Type B pancreatic cell (in vitro differentiated cells): ENCODE measurements around the gene MED15. TPM values are rescaled to one million over a fixed set of nuclear protein-coding genes. Genes with fewer than 3 reads are reported as not detected.

ENCODE experiments used
- DNase-seq: peaks from one replicate; pipeline ENCODE4 v3.0.0; 2021; ENCODE audit warnings: mixed read lengths; ENCODE audit not compliant: unreplicated experiment; ENCODE audit errors: extremely low spot score
- H3K27ac Mint-ChIP-seq: 2 replicates; pipeline ENCODE4 v1.8.0; 2021; ENCODE audit warnings: mild to moderate bottlenecking, mixed read lengths
- H3K27me3 Mint-ChIP-seq: 2 replicates; pipeline ENCODE4 v1.8.0; 2021; ENCODE audit warnings: mixed read lengths
- H3K36me3 Mint-ChIP-seq: 2 replicates; pipeline ENCODE4 v1.8.0; 2021; ENCODE audit warnings: mixed read lengths
- H3K4me1 Mint-ChIP-seq: one replicate; pipeline ENCODE4 v1.8.0; 2021; ENCODE audit warnings: mixed read lengths; ENCODE audit not compliant: unreplicated experiment
- H3K4me3 Mint-ChIP-seq: 2 replicates; pipeline ENCODE4 v1.8.0; 2021; ENCODE audit warnings: mild to moderate bottlenecking, mixed read lengths
- H3K9me3 Mint-ChIP-seq: 2 replicates; pipeline ENCODE4 v1.8.0; 2021; ENCODE audit warnings: mixed read lengths
- total RNA-seq: library from RNA; stranded (reverse); gene quantifications from 2 replicates; pipeline ENCODE4 v1.2.1, GENCODE V29; 2021; ENCODE audit warnings: low replicate concordance
- TF ChIP-seq, protein P1 (sequence below): fragments of 200-600 bp; sonication (generic); conservative IDR thresholded peaks from 2 replicates; pipeline ENCODE4 v1.5.0; 2021; ENCODE audit warnings: antibody characterized with exemption, mild to moderate bottlenecking

Gene MED15
- total RNA-seq, 1 donor from 2014 or later, result 90.8 TPM

DNA sequence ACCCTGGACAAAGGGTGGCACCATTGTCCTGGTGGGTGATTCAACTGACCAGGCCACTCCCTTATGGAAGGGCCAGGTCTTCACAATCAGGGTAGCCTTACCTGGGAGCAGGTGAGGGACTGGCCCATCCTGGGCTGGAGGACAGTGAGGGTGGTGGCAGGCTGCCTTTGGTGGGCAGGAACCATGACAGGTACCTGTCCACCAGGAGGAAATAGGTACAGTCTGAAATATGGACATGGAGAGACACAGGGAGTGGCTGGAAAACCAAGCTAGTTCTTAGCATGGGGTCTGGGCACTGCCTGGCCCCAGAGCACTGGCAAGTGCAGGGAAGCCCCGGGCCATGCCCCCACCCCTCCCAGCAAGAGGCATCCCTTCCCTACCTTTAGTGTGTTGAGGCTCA lies 113.8 kb downstream of the MED15 start:
- Mint-ChIP-seq H3K9me3 (no peaks in the 10 kb centered on the region), H3K27ac (no peak overlapping the region), H3K4me1 (no peaks in the 10 kb centered on the region), H3K27me3 (no peaks in the 10 kb centered on the region), H3K36me3 (no peaks in the 10 kb centered on the region), H3K4me3 (no peak overlapping the region)
- TF ChIP-seq, protein P1, sequence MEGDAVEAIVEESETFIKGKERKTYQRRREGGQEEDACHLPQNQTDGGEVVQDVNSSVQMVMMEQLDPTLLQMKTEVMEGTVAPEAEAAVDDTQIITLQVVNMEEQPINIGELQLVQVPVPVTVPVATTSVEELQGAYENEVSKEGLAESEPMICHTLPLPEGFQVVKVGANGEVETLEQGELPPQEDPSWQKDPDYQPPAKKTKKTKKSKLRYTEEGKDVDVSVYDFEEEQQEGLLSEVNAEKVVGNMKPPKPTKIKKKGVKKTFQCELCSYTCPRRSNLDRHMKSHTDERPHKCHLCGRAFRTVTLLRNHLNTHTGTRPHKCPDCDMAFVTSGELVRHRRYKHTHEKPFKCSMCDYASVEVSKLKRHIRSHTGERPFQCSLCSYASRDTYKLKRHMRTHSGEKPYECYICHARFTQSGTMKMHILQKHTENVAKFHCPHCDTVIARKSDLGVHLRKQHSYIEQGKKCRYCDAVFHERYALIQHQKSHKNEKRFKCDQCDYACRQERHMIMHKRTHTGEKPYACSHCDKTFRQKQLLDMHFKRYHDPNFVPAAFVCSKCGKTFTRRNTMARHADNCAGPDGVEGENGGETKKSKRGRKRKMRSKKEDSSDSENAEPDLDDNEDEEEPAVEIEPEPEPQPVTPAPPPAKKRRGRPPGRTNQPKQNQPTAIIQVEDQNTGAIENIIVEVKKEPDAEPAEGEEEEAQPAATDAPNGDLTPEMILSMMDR, result no peak
- DNase-seq, result no peak

DNA sequence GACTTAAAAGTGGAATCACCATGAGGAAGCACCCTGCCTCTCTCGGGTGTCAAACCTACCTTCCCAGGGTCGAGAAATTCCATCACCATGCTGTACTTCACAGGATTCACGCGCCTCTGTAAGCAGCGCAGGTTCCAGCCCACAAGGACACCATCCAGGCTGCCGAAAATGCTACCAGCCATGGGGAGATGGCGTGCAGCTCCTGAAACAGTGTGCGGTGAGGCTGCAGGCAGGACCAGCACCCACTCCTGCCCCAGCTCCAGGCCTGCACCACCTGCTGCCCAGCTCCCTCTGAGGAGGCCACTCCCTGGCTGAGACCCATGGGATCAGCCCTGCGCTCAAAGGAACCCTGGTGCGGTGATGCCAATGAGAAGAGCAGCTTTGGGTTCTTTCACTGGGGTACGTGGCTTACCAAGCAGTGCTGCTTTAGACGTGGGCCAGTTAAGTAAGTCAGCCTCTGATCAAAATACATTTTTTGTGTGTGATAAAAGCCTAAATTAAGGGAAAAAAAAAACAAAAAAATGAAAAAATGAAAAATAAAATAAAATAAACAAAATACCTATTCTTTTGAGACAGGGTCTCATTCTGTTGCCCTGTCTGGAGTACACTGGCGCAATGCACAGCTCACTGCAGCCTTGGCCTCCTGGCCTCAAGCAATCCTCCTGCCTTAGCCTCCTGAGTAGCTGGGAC lies 115.4 kb downstream of the MED15 start:
- H3K9me3 Mint-ChIP-seq, result no peaks in the 10 kb centered on the region
- no peaks in the 10 kb centered on the region for H3K27me3 Mint-ChIP-seq

DNA sequence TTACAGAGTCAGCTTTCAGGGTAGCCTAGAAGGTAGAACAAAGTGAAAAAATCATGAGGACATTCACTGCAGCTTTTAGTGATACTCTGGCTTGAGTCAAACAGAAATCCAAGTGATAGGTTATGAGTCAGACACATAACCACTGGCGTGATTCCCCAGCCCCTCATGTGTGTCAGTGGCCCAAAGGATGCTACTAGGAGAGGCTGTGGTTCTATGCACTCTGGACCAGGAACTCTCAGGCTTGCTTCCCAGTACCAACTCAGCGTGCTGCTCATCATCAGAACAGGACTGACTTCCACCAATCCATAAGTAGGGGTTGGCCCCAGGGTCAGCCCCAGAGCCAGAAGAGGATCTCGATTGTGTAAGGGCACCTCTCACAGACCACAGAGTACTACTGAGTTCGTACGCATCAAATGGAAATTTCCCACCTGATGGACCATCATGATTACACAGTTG lies 116.8 kb downstream of the MED15 start:
- Mint-ChIP-seq H3K9me3 (no peaks in the 10 kb centered on the region), H3K36me3 (no peaks in the 10 kb centered on the region), H3K4me1 (no peaks in the 10 kb centered on the region), H3K27me3 (no peaks in the 10 kb centered on the region), H3K27ac (no peak overlapping the region), H3K4me3 (no peak overlapping the region)
- TF ChIP-seq, protein P1, result no peak
- no peak for DNase-seq

More for the DNA sequence above, 115.4 kb downstream of the MED15 start:
- TF ChIP-seq, protein P1, result no peak
- Mint-ChIP-seq H3K27ac (no peak overlapping the region), H3K4me3 (no peak overlapping the region), H3K4me1 (no peaks in the 10 kb centered on the region), H3K36me3 (no peaks in the 10 kb centered on the region)
- no peak for DNase-seq

DNA sequence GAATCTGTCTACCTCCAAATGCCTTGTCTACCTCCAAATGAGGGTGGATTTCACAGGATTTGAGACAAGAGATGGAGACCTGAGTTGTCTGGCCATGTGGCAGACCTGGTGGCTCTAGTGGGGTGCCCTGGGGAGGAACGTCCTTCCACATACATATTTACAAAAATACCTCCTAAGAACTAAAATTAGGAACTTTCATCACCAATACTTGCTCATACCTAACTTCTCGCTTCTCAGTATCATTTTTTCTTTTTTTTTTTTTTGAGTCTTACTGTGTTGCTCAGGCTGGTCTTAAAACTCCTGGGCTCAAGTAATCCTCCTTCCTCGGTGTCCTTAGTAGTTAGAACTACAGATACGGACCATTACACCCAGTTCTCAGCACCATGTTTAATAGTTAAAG lies 117.9 kb downstream of the MED15 start:
- Mint-ChIP-seq H3K36me3 (no peaks in the 10 kb centered on the region), H3K27me3 (no peaks in the 10 kb centered on the region), H3K4me3 (no peak overlapping the region), H3K4me1 (no peaks in the 10 kb centered on the region), H3K9me3 (no peaks in the 10 kb centered on the region), H3K27ac (no peak overlapping the region)
- DNase-seq, result no peak
- TF ChIP-seq, protein P1, result no peak

DNA sequence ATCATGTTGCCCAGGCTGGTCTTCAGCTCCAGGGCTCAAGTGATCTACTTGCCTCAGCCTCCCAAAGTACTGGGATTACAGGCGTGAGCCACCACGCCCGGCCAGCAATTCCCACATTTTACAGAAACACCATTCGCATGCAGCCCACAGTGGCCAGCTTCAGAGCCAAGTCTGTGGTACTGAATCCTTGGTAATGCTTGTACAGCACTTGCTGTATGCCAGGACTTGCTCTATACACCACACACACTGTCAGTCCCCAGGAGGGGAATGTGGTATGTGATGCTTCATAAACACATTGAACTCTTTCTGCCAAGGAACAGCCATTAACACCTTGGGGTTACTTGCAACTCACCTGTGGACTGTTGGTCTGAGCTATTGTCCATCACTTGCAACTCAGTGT lies 119.4 kb downstream of the MED15 start:
- no peaks in the 10 kb centered on the region for H3K9me3 Mint-ChIP-seq
- TF ChIP-seq, protein P1, result no peak
- H3K27me3 Mint-ChIP-seq, result no peaks in the 10 kb centered on the region
- no peak for DNase-seq
- H3K27ac Mint-ChIP-seq, result no peak overlapping the region
- H3K4me3 Mint-ChIP-seq, result no peak overlapping the region
- H3K4me1 Mint-ChIP-seq, result no peaks in the 10 kb centered on the region
- H3K36me3 Mint-ChIP-seq, result no peaks in the 10 kb centered on the region
